GM13977 (cell line): ENCODE results near the gene ATXN7L1.

ENCODE experiments used
- DNase-seq: peaks from one replicate; pipeline ENCODE4 v3.0.0; 2012; ENCODE audit warnings: low spot score
- in situ Hi-C: fragments of 300-500 bp; cut with MboI; formaldehyde crosslinking; loops from one replicate; pipeline ENCODE4 v1.12.0; 2022; ENCODE audit warnings: low sequenced_read_pairs, low pct_unique_long_range_greater_than_20kb, mixed read lengths, inconsistent platforms; ENCODE audit not compliant: unreplicated experiment
- TF ChIP-seq, protein P1 (sequence below): IDR thresholded peaks from 2 replicates; pipeline ENCODE4 v1.5.1; 2012; ENCODE audit warnings: mild to moderate bottlenecking, control low read depth; ENCODE audit not compliant: insufficient read depth; ENCODE audit errors: extremely low read depth, missing control alignments

ATXN7L1 gene

DNA sequence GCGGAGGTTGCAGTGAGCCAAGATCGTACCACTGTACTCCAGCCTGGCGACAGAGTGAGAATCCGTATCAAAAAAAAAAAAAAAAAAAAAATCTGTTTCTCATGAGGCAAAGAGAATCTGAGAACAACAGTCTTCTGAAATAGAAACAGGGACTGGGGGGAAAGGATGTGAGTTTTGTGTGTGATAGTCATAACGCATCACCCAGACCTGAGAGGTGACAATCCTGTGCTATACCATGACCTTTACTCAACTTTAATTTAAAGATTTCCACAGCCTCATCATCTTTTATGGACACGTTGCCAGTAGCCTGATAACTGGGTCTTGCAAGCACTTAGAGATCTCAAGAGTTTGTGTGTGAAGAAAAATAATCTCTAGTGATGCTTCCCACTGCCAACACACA lies 2.3 kb downstream of the ATXN7L1 start:
- no peak for DNase-seq
- TF ChIP-seq, protein P1, sequence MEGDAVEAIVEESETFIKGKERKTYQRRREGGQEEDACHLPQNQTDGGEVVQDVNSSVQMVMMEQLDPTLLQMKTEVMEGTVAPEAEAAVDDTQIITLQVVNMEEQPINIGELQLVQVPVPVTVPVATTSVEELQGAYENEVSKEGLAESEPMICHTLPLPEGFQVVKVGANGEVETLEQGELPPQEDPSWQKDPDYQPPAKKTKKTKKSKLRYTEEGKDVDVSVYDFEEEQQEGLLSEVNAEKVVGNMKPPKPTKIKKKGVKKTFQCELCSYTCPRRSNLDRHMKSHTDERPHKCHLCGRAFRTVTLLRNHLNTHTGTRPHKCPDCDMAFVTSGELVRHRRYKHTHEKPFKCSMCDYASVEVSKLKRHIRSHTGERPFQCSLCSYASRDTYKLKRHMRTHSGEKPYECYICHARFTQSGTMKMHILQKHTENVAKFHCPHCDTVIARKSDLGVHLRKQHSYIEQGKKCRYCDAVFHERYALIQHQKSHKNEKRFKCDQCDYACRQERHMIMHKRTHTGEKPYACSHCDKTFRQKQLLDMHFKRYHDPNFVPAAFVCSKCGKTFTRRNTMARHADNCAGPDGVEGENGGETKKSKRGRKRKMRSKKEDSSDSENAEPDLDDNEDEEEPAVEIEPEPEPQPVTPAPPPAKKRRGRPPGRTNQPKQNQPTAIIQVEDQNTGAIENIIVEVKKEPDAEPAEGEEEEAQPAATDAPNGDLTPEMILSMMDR, result no peak

GRCh38 chr7:105872491-105872890 lies 3.9 kb downstream of the ATXN7L1 start:
- DNase-seq, result no peak
- in situ Hi-C loops, result no loop called here

More for the DNA sequence above, 2.3 kb downstream of the ATXN7L1 start:
- in situ Hi-C loops, result no loop called here

DNA sequence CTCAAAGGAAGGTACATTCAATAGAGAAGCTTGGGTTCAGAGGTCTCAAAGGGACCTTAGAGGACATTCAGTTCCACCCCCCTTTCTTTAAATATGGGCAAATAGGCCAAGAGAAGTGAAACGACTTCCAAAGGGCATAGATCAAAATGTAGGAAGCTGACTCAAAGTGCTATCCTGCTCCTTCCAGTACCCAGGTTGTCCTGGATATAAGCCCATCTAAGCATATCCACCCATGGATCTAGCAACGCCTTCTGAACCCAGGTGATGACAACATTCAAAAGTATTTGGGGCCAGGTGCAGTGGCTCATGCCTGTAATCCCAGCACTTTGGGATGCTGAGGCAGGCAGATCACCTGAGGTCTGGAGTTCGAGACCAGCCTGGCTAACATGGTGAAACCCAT lies 5.3 kb downstream of the ATXN7L1 start:
- no peak for DNase-seq
- in situ Hi-C loops, result no loop called here
- TF ChIP-seq, protein P1, result no peak

More at GRCh38 chr7:105872491-105872890, 3.9 kb downstream of the ATXN7L1 start:
- TF ChIP-seq, protein P1, result no peak

DNA sequence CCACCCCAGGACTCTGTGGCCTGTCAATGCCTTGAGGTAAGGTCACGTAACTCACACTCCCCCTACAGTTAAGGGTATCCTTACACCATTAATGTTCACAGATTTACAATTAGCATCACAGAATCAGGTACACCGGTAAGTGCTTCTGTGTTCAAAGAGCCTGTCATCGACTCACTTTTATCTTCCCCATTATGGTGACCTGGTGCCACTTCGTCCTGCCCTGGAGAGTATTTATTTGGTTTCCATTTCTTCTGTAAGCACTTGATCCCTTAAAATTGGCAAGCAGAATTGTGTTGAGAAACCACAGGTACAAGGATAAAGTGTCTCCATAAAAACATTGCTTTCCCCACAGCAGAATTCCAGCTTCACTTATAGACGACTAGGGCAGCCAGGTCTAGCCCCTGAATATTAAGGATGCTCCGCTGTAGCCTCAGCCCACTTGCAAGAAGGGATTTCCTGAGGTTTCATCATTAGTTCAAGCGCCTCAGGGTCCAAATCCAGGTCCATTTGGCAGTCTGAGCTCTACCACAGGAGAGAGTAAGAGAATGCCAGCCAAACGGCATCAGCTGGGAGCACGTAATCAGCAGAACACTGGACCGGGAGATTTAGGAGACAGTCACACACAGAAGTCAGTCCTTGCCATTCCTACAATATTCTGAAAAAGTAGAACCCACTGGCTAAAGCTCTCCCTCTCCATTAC lies 10.1 kb downstream of the ATXN7L1 start:
- no peak for DNase-seq
- in situ Hi-C loops, result no loop called here
- TF ChIP-seq, protein P1, result no peak

DNA sequence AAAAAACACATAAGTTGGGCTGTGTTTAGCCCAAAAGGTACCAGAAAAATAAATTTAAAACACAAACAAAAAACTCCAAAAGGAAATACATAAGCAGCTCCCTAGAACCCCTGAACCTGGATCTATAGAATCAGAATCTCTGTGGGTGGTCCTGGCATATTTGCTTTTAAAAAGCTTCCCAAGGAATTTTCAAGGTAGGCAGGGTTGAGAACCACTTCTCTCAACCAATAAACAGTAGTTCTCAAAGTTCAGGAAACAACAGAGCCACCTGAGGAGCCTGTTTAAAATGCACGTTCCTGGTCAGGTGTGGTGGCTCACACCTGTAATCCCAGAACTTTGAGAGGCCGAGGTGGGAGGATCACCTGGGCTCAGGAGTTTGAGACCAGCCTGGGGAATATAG lies 12.5 kb downstream of the ATXN7L1 start:
- no peak for DNase-seq
- TF ChIP-seq, protein P1, result no peak
- in situ Hi-C loops, result no loop called here

DNA sequence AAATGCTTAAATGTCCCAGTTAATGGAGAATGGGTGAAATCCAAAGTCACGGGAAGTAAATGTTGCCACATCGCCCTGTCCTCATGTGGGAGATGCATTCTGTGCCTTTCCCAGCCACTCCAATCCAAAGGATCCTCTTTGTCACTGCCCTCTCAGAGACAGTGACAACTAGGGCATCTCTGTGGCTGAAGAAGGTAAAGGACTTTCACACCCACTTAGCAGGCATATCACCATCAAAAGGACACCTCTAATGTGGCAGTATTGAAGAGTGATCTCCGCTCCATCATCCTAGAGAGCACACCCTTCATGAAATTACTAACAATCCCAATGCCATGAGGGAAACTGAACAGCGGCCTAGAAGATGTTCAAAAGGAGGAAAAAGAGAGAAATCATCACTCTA lies 13.6 kb downstream of the ATXN7L1 start:
- TF ChIP-seq, protein P1, result no peak
- no peak for DNase-seq
- in situ Hi-C loops, result no loop called here
